ENCODE data around the gene CCDC142. TPM values are rescaled to one million over a fixed set of nuclear protein-coding genes. Genes with fewer than 3 reads are reported as not detected.

The CCDC142 gene
- total and polyA plus RNA-seq, 2 donors (not counting 1 experiment from before 2014, with no cell fraction given) = 13.0 to 61.6 TPM

- no peaks in the 10 kb centered on the region for H3K27me3 Mint-ChIP-seq
- peak overlapping the region in 3 of 5 experiments; percentile 87 to 96 (median 88) for H3K4me3 ChIP-seq (ENCODE audit: control extremely low read depth in 1 of 5, extremely low read depth in 1 of 5, insufficient read depth in 1 of 5, low read depth in 2 of 5, low read length in 4 of 5)
- ChIA-PET POLR2A (interaction anchor here (0.8 to 3.8 kb wide), 5 partner anchors 9 to 48 kb away, joined by 3 to 56 read pairs (median 19); partner anchors contain the start of genes AUP1, HTRA2, INO80B and MOGS), CTCF (interaction anchor here (0.9 to 7.1 kb wide), 10 partner anchors 9 to 106 kb away, joined by 3 to 149 read pairs (median 10); partner anchors contain the start of genes AUP1, HTRA2, INO80B and MRPL53)
- no peak overlapping the region for H2AFZ ChIP-seq (ENCODE audit: insufficient read depth, low read depth, low read length, poor library complexity, severe bottlenecking)
- peak overlapping the region; percentile 91 for H3K9ac ChIP-seq (ENCODE audit: low read length)
- peaks cover 33% of the 10 kb centered on the region for H4K20me1 ChIP-seq (ENCODE audit: control insufficient read depth, insufficient read depth, low read length, poor library complexity, severe bottlenecking)
- no peaks in the 10 kb centered on the region for H3K9me3 ChIP-seq (ENCODE audit: control extremely low read depth in 1 of 3, control insufficient read depth in 2 of 3, insufficient read depth in 1 of 3, low read length in 2 of 3)
- TF ChIP-seq EZH2 (IDR thresholded peaks at IDR 0.05; ENCODE audit: borderline replicate concordance, insufficient read depth, low read depth, low read length, poor library complexity, severe bottlenecking) = no peak
- no peak for TF ChIP-seq CTCF (IDR thresholded peaks at IDR 0.05)
- no peaks in the 10 kb centered on the region for H3K27me3 ChIP-seq (replicated peaks in 1 of 4; ENCODE audit: control extremely low read depth in 1 of 4, control insufficient read depth in 3 of 4, insufficient read depth in 4 of 4, low read length in 3 of 4)
- peak overlapping the region in 1 of 2 donors; percentile 84 for H3K27ac ChIP-seq (ENCODE audit: low read length in 2 of 2)
- ATAC-seq (ENCODE audit: low read depth) = no peak
- intact Hi-C loops (cut with micrococcal nuclease) = no loop called here
- H3K9me3 Mint-ChIP-seq (ENCODE audit: insufficient read depth) = no peaks in the 10 kb centered on the region
- peak overlapping the region; percentile 90 for H3K4me2 ChIP-seq (replicated peaks; ENCODE audit: low read depth, low read length, poor library complexity, severe bottlenecking)
- no peak overlapping the region for H3K27ac Mint-ChIP-seq
- H3K4me1 Mint-ChIP-seq = peaks cover 34% of the 10 kb centered on the region
- DNase-seq = no peak
- H3K4me3 Mint-ChIP-seq = peak overlapping the region; percentile 100
- peaks cover 21 to 29% of the 10 kb centered on the region in 2 donors for H3K4me1 ChIP-seq (ENCODE audit: control insufficient read depth in 2 of 2, insufficient read depth in 2 of 2, low read length in 2 of 2)
- peaks cover 0 to 25% of the 10 kb centered on the region in 2 experiments for H3K36me3 ChIP-seq (replicated peaks in 1 of 2; ENCODE audit: control extremely low read depth in 1 of 2, control insufficient read depth in 1 of 2, extremely low read depth in 1 of 2, insufficient read depth in 2 of 2, low read length in 1 of 2)
- peaks cover 67% of the 10 kb centered on the region for H3K79me2 ChIP-seq (ENCODE audit: control insufficient read depth, insufficient read depth, low read length)
- WGBS (ENCODE audit: insufficient coverage) = no CpG with 5 or more reads among the region's 3 CpGs
Measured at GRCh38 chr2:74481431-74481830, 1.4 kb downstream of the CCDC142 start.

- H4K20me1 ChIP-seq (ENCODE audit: control insufficient read depth, insufficient read depth, low read length, poor library complexity, severe bottlenecking) = no peaks in the 10 kb centered on the region
- H2AFZ ChIP-seq (ENCODE audit: insufficient read depth, low read depth, low read length, poor library complexity, severe bottlenecking) = no peak overlapping the region
- no peak overlapping the region for H3K27ac ChIP-seq (ENCODE audit: low read length in 2 of 2)
- H3K27me3 Mint-ChIP-seq = no peaks in the 10 kb centered on the region
- DNase-seq (no peak), ATAC-seq (ENCODE audit: low read depth) (no peak)
- peaks cover 20% of the 10 kb centered on the region for H3K79me2 ChIP-seq (ENCODE audit: control insufficient read depth, insufficient read depth, low read length)
- H3K4me3 ChIP-seq (ENCODE audit: control extremely low read depth in 1 of 5, extremely low read depth in 1 of 5, insufficient read depth in 1 of 5, low read depth in 2 of 5, low read length in 4 of 5) = no peak overlapping the region
- peaks cover 0 to 27% of the 10 kb centered on the region in 2 experiments for H3K36me3 ChIP-seq (replicated peaks in 1 of 2; ENCODE audit: control extremely low read depth in 1 of 2, control insufficient read depth in 1 of 2, extremely low read depth in 1 of 2, insufficient read depth in 2 of 2, low read length in 1 of 2)
- no peak for TF ChIP-seq EZH2 (IDR thresholded peaks at IDR 0.05; ENCODE audit: borderline replicate concordance, insufficient read depth, low read depth, low read length, poor library complexity, severe bottlenecking)
- no peak for TF ChIP-seq CTCF (IDR thresholded peaks at IDR 0.05)
- intact Hi-C loops (cut with micrococcal nuclease) = no loop called here
- H3K9ac ChIP-seq (ENCODE audit: low read length) = no peak overlapping the region
- peaks cover 22% of the 10 kb centered on the region for H3K4me1 Mint-ChIP-seq
- POLR2A ChIA-PET = interaction anchor here (4.1 kb wide), 2 partner anchors 7 to 17 kb away, joined by 36 to 63 read pairs; partner anchors contain the start of genes CCDC142, TTC31 and WBP1
- no peak overlapping the region for H3K27ac Mint-ChIP-seq
- no peaks in the 10 kb centered on the region for H3K9me3 Mint-ChIP-seq (ENCODE audit: insufficient read depth)
- CTCF ChIA-PET = interaction anchor here (1.2 to 1.9 kb wide), 3 partner anchors 28 to 113 kb away, joined by 4 to 7 read pairs (median 5); partner anchors contain the start of gene PCGF1
- WGBS (ENCODE audit: insufficient coverage) = 96% methylated on average over 5 of the region's 5 CpGs
- H3K4me1 ChIP-seq (ENCODE audit: control insufficient read depth in 2 of 2, insufficient read depth in 2 of 2, low read length in 2 of 2) = peaks cover 16 to 22% of the 10 kb centered on the region in 2 donors
- H3K4me2 ChIP-seq (replicated peaks; ENCODE audit: low read depth, low read length, poor library complexity, severe bottlenecking) = no peak overlapping the region
- no peaks in the 10 kb centered on the region for H3K27me3 ChIP-seq (replicated peaks in 1 of 4; ENCODE audit: control extremely low read depth in 1 of 4, control insufficient read depth in 3 of 4, insufficient read depth in 4 of 4, low read length in 3 of 4)
- no peak overlapping the region for H3K4me3 Mint-ChIP-seq
- H3K9me3 ChIP-seq (ENCODE audit: control extremely low read depth in 1 of 3, control insufficient read depth in 2 of 3, insufficient read depth in 1 of 3, low read length in 2 of 3) = peaks cover 0 to 5% (median 0%) of the 10 kb centered on the region in 3 donors
Measured at GRCh38 chr2:74474899-74475298, 7.9 kb downstream of the CCDC142 start.
